ENCODE results near the gene ALDH1L1. TPM values are rescaled to one million over a fixed set of nuclear protein-coding genes. Genes with fewer than 3 reads are reported as not detected.

ALDH1L1 gene
- total RNA-seq, 1 experiment from 2014 or later: 1.2 TPM

GRCh38 chr3:126100269-126100633, 80.1 kb downstream of the ALDH1L1 start:
- POLR2A ChIA-PET: no interaction called here
- peaks cover 24% of the 10 kb centered on the region for H3K36me3 Mint-ChIP-seq
- CTCF ChIA-PET: interaction anchor here (5.4 kb wide), 1 partner anchor 33 kb away, joined by 55 read pairs; no protein-coding TSS in a partner anchor
- no peak for TF ChIP-seq JUN (CRISPR knock-in tag; IDR thresholded peaks at IDR 0.05)
- no peak for TF ChIP-seq USF2 (CRISPR knock-in tag; IDR thresholded peaks at IDR 0.05)
- no peak for TF ChIP-seq STAT6 (CRISPR knock-in tag; conservative IDR thresholded peaks at IDR 0.05; ENCODE audit: low read depth)
- TF ChIP-seq TEAD1 (CRISPR knock-in tag; IDR thresholded peaks at IDR 0.05): no peak
- TF ChIP-seq CREM (CRISPR knock-in tag; IDR thresholded peaks at IDR 0.05): no peak
- no peaks in the 10 kb centered on the region for H3K4me1 Mint-ChIP-seq
- H3K27me3 Mint-ChIP-seq (ENCODE audit: low read depth): no peaks in the 10 kb centered on the region; the same call in none of the 2 replicates
- peaks cover 30% of the 10 kb centered on the region for H3K9me3 Mint-ChIP-seq
- no peak for DNase-seq (ENCODE audit: low spot score)
- H3K4me3 Mint-ChIP-seq: no peak overlapping the region
- H3K27ac Mint-ChIP-seq: no peak overlapping the region
- ATAC-seq: no peak

GRCh38 chr3:126098391-126098858, 82.0 kb downstream of the ALDH1L1 start:
- H3K27me3 Mint-ChIP-seq (ENCODE audit: low read depth): no peaks in the 10 kb centered on the region; the same call in none of the 2 replicates
- no peaks in the 10 kb centered on the region for H3K4me1 Mint-ChIP-seq
- H3K27ac Mint-ChIP-seq: no peak overlapping the region
- H3K36me3 Mint-ChIP-seq: peaks cover 37% of the 10 kb centered on the region
- H3K4me3 Mint-ChIP-seq: no peak overlapping the region
- ATAC-seq (no peak), DNase-seq (ENCODE audit: low spot score) (no peak)
- CTCF ChIA-PET: no interaction called here
- POLR2A ChIA-PET: no interaction called here
- H3K9me3 Mint-ChIP-seq: peaks cover 45% of the 10 kb centered on the region
- TF ChIP-seq SMAD3 (CRISPR knock-in tag; IDR thresholded peaks at IDR 0.05; ENCODE audit: borderline replicate concordance): no peak
- TF ChIP-seq ZNF317 (CRISPR knock-in tag; IDR thresholded peaks at IDR 0.05; ENCODE audit: borderline replicate concordance, low read depth): no peak
- no peak for TF ChIP-seq MAX (CRISPR knock-in tag; IDR thresholded peaks at IDR 0.05)
- TF ChIP-seq CREM (CRISPR knock-in tag; IDR thresholded peaks at IDR 0.05): no peak
- TF ChIP-seq AR (CRISPR knock-in tag; IDR thresholded peaks at IDR 0.05): no peak
- no peak for TF ChIP-seq AFF4 (CRISPR knock-in tag; IDR thresholded peaks at IDR 0.05; ENCODE audit: borderline replicate concordance)
- no peak for TF ChIP-seq HMGXB4 (CRISPR knock-in tag; IDR thresholded peaks at IDR 0.05)
- no peak for TF ChIP-seq ESRRA (CRISPR knock-in tag; IDR thresholded peaks at IDR 0.05; ENCODE audit: borderline replicate concordance)
- no peak for TF ChIP-seq STAT6 (CRISPR knock-in tag; conservative IDR thresholded peaks at IDR 0.05; ENCODE audit: low read depth)
- TF ChIP-seq PREB (CRISPR knock-in tag; IDR thresholded peaks at IDR 0.05; ENCODE audit: borderline replicate concordance): no peak
- no peak for TF ChIP-seq RORB (CRISPR knock-in tag; IDR thresholded peaks at IDR 0.05)
- no peak for TF ChIP-seq ZSCAN18 (CRISPR knock-in tag; IDR thresholded peaks at IDR 0.05)
